Memory B cell (primary cell): ENCODE results near the gene PDE9A.

Source experiments
- ATAC-seq: fragments of 150-1000 bp; cut with Tn5 transposase; 2 replicates; pipeline ENCODE4 v1.10.0; 2021; ENCODE audit warnings: low read depth, mild to moderate bottlenecking, moderate library complexity
- DNase-seq, 2 donors: peaks; one replicate each; pipeline ENCODE4 v3.0.0; 2022; ENCODE audit warnings: low spot score in 2 of 2
- H3K27ac Mint-ChIP-seq: one replicate; pipeline ENCODE4 v1.8.0; 2022; ENCODE audit warnings: mild to moderate bottlenecking, moderate library complexity, mixed read lengths
- H3K27me3 Mint-ChIP-seq: one replicate; pipeline ENCODE4 v1.8.0; 2022; ENCODE audit warnings: mixed read lengths
- H3K36me3 Mint-ChIP-seq: one replicate; pipeline ENCODE4 v1.8.0; 2022; ENCODE audit warnings: mild to moderate bottlenecking, mixed read lengths
- H3K4me1 Mint-ChIP-seq: one replicate; pipeline ENCODE4 v1.8.0; 2022; ENCODE audit warnings: mixed read lengths
- H3K4me3 Mint-ChIP-seq: one replicate; pipeline ENCODE4 v1.8.0; 2022; ENCODE audit warnings: mild to moderate bottlenecking, moderate library complexity, mixed read lengths
- H3K9me3 Mint-ChIP-seq: one replicate; pipeline ENCODE4 v1.8.0; 2022; ENCODE audit warnings: mixed read lengths

Gene PDE9A

GRCh38 chr21:42760361-42760950, 107.0 kb downstream of the PDE9A start:
- no peaks in the 10 kb centered on the region for H3K36me3 Mint-ChIP-seq
- no peak overlapping the region for H3K27ac Mint-ChIP-seq
- no peaks in the 10 kb centered on the region for H3K9me3 Mint-ChIP-seq
- no peak for DNase-seq
- H3K4me1 Mint-ChIP-seq, result peaks cover 4% of the 10 kb centered on the region
- ATAC-seq, result no peak
- no peak overlapping the region for H3K4me3 Mint-ChIP-seq
- H3K27me3 Mint-ChIP-seq, result peaks cover 22% of the 10 kb centered on the region

- no peak overlapping the region for H3K4me3 Mint-ChIP-seq
- DNase-seq (no peak), ATAC-seq (no peak)
- H3K9me3 Mint-ChIP-seq, result no peaks in the 10 kb centered on the region
- H3K4me1 Mint-ChIP-seq, result peaks cover 4% of the 10 kb centered on the region
- peaks cover 22% of the 10 kb centered on the region for H3K27me3 Mint-ChIP-seq
- no peaks in the 10 kb centered on the region for H3K36me3 Mint-ChIP-seq
- H3K27ac Mint-ChIP-seq, result no peak overlapping the region
Observed at GRCh38 chr21:42760951-42761751, 107.7 kb downstream of the PDE9A start.

GRCh38 chr21:42761776-42762335, 108.4 kb downstream of the PDE9A start:
- Mint-ChIP-seq H3K9me3 (no peaks in the 10 kb centered on the region), H3K4me1 (peaks cover 4% of the 10 kb centered on the region), H3K27me3 (peaks cover 23% of the 10 kb centered on the region), H3K36me3 (no peaks in the 10 kb centered on the region), H3K4me3 (no peak overlapping the region), H3K27ac (no peak overlapping the region)
- no peak for ATAC-seq
- DNase-seq, result no peak

- H3K27ac Mint-ChIP-seq, result no peak overlapping the region
Observed at GRCh38 chr21:42763581-42764442, 110.4 kb downstream of the PDE9A start.

GRCh38 chr21:42764443-42764760, 111.0 kb downstream of the PDE9A start:
- ATAC-seq (no peak), DNase-seq (no peak)
- Mint-ChIP-seq H3K36me3 (no peaks in the 10 kb centered on the region), H3K27me3 (peaks cover 18% of the 10 kb centered on the region), H3K4me1 (peaks cover 3% of the 10 kb centered on the region), H3K4me3 (no peak overlapping the region), H3K27ac (no peak overlapping the region), H3K9me3 (no peaks in the 10 kb centered on the region)

More at GRCh38 chr21:42763581-42764442, 110.4 kb downstream of the PDE9A start:
- ATAC-seq, result no peak
- H3K9me3 Mint-ChIP-seq, result no peaks in the 10 kb centered on the region
- no peak overlapping the region for H3K4me3 Mint-ChIP-seq
- H3K36me3 Mint-ChIP-seq, result no peaks in the 10 kb centered on the region
- no peak for DNase-seq
- H3K4me1 Mint-ChIP-seq, result peaks cover 4% of the 10 kb centered on the region
- H3K27me3 Mint-ChIP-seq, result peaks cover 22% of the 10 kb centered on the region

GRCh38 chr21:42764883-42765282, 111.5 kb downstream of the PDE9A start:
- Mint-ChIP-seq H3K27ac (no peak overlapping the region), H3K4me1 (no peaks in the 10 kb centered on the region)
- no peak for ATAC-seq

GRCh38 chr21:42765656-42766055, 112.2 kb downstream of the PDE9A start:
- H3K4me1 Mint-ChIP-seq, result no peaks in the 10 kb centered on the region
- no peak overlapping the region for H3K27ac Mint-ChIP-seq
- DNase-seq (no peak), ATAC-seq (no peak)
- no peak overlapping the region for H3K4me3 Mint-ChIP-seq
- H3K9me3 Mint-ChIP-seq, result no peaks in the 10 kb centered on the region
- no peaks in the 10 kb centered on the region for H3K36me3 Mint-ChIP-seq
- H3K27me3 Mint-ChIP-seq, result peaks cover 16% of the 10 kb centered on the region

More at GRCh38 chr21:42764883-42765282, 111.5 kb downstream of the PDE9A start:
- no peaks in the 10 kb centered on the region for H3K9me3 Mint-ChIP-seq
- no peak for DNase-seq
- no peak overlapping the region for H3K4me3 Mint-ChIP-seq
- H3K36me3 Mint-ChIP-seq, result no peaks in the 10 kb centered on the region
- peaks cover 16% of the 10 kb centered on the region for H3K27me3 Mint-ChIP-seq

- ATAC-seq (no peak), DNase-seq (no peak)
- H3K27me3 Mint-ChIP-seq, result peaks cover 18% of the 10 kb centered on the region
- no peaks in the 10 kb centered on the region for H3K36me3 Mint-ChIP-seq
- H3K4me1 Mint-ChIP-seq, result no peaks in the 10 kb centered on the region
- H3K9me3 Mint-ChIP-seq, result no peaks in the 10 kb centered on the region
- H3K4me3 Mint-ChIP-seq, result no peak overlapping the region
- no peak overlapping the region for H3K27ac Mint-ChIP-seq
Observed at GRCh38 chr21:42766739-42767560, 113.5 kb downstream of the PDE9A start.

- no peak overlapping the region for H3K27ac Mint-ChIP-seq
Observed at GRCh38 chr21:42767561-42767835, 114.1 kb downstream of the PDE9A start.

GRCh38 chr21:42768324-42769121, 115.1 kb downstream of the PDE9A start:
- peaks cover 13% of the 10 kb centered on the region for H3K27me3 Mint-ChIP-seq
- ATAC-seq, result no peak
- H3K4me3 Mint-ChIP-seq, result no peak overlapping the region

More at GRCh38 chr21:42767561-42767835, 114.1 kb downstream of the PDE9A start:
- Mint-ChIP-seq H3K9me3 (no peaks in the 10 kb centered on the region), H3K36me3 (no peaks in the 10 kb centered on the region), H3K4me1 (no peaks in the 10 kb centered on the region), H3K27me3 (peaks cover 15% of the 10 kb centered on the region), H3K4me3 (no peak overlapping the region)
- DNase-seq (no peak), ATAC-seq (no peak)

GRCh38 chr21:42769183-42769819, 115.9 kb downstream of the PDE9A start:
- H3K9me3 Mint-ChIP-seq, result no peaks in the 10 kb centered on the region
- H3K27me3 Mint-ChIP-seq, result peaks cover 15% of the 10 kb centered on the region
- H3K36me3 Mint-ChIP-seq, result no peaks in the 10 kb centered on the region
- no peak overlapping the region for H3K4me3 Mint-ChIP-seq
- no peaks in the 10 kb centered on the region for H3K4me1 Mint-ChIP-seq
- H3K27ac Mint-ChIP-seq, result no peak overlapping the region
- ATAC-seq (no peak), DNase-seq (no peak)

More at GRCh38 chr21:42768324-42769121, 115.1 kb downstream of the PDE9A start:
- no peak for DNase-seq
- Mint-ChIP-seq H3K4me1 (no peaks in the 10 kb centered on the region), H3K9me3 (no peaks in the 10 kb centered on the region), H3K27ac (no peak overlapping the region), H3K36me3 (no peaks in the 10 kb centered on the region)

- Mint-ChIP-seq H3K36me3 (no peaks in the 10 kb centered on the region), H3K27ac (no peak overlapping the region), H3K27me3 (peaks cover 11% of the 10 kb centered on the region), H3K4me1 (no peaks in the 10 kb centered on the region), H3K4me3 (no peak overlapping the region), H3K9me3 (no peaks in the 10 kb centered on the region)
- no peak for ATAC-seq
- DNase-seq, result no peak
Observed at GRCh38 chr21:42769820-42770716, 116.6 kb downstream of the PDE9A start.
